Measurements from ENCODE around the gene CELA3B.
"Not testable (repeated sequence)": the region's sequence is repeated elsewhere in the genome, so short reads cannot be mapped to it uniquely, and the experiment has no call there.

DNA sequence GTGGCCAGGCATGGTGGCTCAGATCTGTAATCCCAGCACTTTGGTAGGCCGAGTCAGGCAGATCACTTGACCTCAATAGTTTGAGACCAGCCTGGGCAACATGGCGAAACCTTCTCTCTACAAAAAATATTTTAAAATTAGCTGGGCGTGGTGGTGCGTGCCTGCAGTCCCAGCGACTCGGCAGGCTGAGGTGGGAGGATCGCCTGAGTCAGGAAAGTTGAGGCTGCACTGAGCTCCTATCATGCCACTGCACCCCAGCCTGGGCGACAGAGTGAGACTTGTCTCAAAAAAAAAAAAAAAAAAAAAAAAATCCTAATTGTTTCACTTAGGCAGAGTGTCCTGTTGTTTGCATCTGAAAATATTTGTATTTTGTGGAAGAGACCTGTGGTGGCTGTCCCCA, 17.9 kb downstream of the CELA3B start:
- TF ChIP-seq POLR2A, POLR2AphosphoS5 (IDR thresholded peaks at IDR 0.05): not testable (repeated sequence)
- TF ChIP-seq, protein P1, sequence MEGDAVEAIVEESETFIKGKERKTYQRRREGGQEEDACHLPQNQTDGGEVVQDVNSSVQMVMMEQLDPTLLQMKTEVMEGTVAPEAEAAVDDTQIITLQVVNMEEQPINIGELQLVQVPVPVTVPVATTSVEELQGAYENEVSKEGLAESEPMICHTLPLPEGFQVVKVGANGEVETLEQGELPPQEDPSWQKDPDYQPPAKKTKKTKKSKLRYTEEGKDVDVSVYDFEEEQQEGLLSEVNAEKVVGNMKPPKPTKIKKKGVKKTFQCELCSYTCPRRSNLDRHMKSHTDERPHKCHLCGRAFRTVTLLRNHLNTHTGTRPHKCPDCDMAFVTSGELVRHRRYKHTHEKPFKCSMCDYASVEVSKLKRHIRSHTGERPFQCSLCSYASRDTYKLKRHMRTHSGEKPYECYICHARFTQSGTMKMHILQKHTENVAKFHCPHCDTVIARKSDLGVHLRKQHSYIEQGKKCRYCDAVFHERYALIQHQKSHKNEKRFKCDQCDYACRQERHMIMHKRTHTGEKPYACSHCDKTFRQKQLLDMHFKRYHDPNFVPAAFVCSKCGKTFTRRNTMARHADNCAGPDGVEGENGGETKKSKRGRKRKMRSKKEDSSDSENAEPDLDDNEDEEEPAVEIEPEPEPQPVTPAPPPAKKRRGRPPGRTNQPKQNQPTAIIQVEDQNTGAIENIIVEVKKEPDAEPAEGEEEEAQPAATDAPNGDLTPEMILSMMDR (IDR thresholded peaks at IDR 0.05) = not testable (repeated sequence)

All from prostate gland (tissue), 2 donors.